HG02571 (cell line): ENCODE results near the gene MON1A.

ENCODE experiments used
- ATAC-seq: cut with Tn5 transposase; IDR thresholded peaks from one replicate; pipeline ENCODE4 v1.9.1; 2021; ENCODE audit warnings: mild to moderate bottlenecking, moderate library complexity; ENCODE audit not compliant: unreplicated experiment

Gene MON1A

GRCh38 chr3:49895791-49896190 is 33.8 kb downstream of the MON1A start:
- no peak for ATAC-seq

GRCh38 chr3:49889296-49889695 is 40.3 kb downstream of the MON1A start:
- no peak for ATAC-seq

- no peak for ATAC-seq
These were observed 42.7 kb downstream of the MON1A start for GRCh38 chr3:49886922-49887265.

- no peak for ATAC-seq
These were observed 45.6 kb downstream of the MON1A start for GRCh38 chr3:49883998-49884397.

GRCh38 chr3:49882166-49882565 is 47.4 kb downstream of the MON1A start:
- ATAC-seq: no peak

- ATAC-seq: no peak
These were observed 48.9 kb downstream of the MON1A start for GRCh38 chr3:49880581-49881315.

- no peak for ATAC-seq
These were observed 49.9 kb downstream of the MON1A start for GRCh38 chr3:49879721-49880120.

GRCh38 chr3:49878686-49879085 is 50.9 kb downstream of the MON1A start:
- ATAC-seq: no peak

- ATAC-seq: no peak
These were observed 51.9 kb downstream of the MON1A start for GRCh38 chr3:49877716-49878115.

- no peak for ATAC-seq
These were observed 53.0 kb downstream of the MON1A start for GRCh38 chr3:49876567-49876966.

GRCh38 chr3:49873623-49874022 is 56.0 kb downstream of the MON1A start:
- no peak for ATAC-seq

- no peak for ATAC-seq
These were observed 56.8 kb downstream of the MON1A start for GRCh38 chr3:49872801-49873281.

- ATAC-seq: no peak
These were observed 58.0 kb downstream of the MON1A start for GRCh38 chr3:49871531-49872153.

GRCh38 chr3:49869525-49870126 is 60.0 kb downstream of the MON1A start, which contains the start of gene CAMKV:
TSS of gene CAMKV (minus strand) at chr3:49869906. CDS start at chr3:49862388, 7,518 bp downstream.
- no peak for ATAC-seq

- no peak for ATAC-seq
These were observed 60.6 kb downstream of the MON1A start for GRCh38 chr3:49868862-49869466.

- ATAC-seq: no peak
These were observed 61.7 kb downstream of the MON1A start for GRCh38 chr3:49867871-49868321.

- no peak for ATAC-seq
These were observed 62.2 kb downstream of the MON1A start for GRCh38 chr3:49867400-49867799.

- ATAC-seq: no peak
These were observed 64.3 kb downstream of the MON1A start for GRCh38 chr3:49865198-49865784.

GRCh38 chr3:49864505-49864904 is 65.1 kb downstream of the MON1A start:
- ATAC-seq: no peak

GRCh38 chr3:49859576-49860305 is 69.9 kb downstream of the MON1A start:
- ATAC-seq: no peak
